Suprapubic skin (tissue), 4 donors: ENCODE data around the gene CMPK1. TPM values are rescaled to one million over a fixed set of nuclear protein-coding genes. Genes with fewer than 3 reads are reported as not detected.
"Not testable (repeated sequence)": the region's sequence is repeated elsewhere in the genome, so short reads cannot be mapped to it uniquely, and the experiment has no call there.

Source experiments
- DNase-seq, 2 donors: peaks; one replicate each; pipeline ENCODE4 v3.0.0-alpha.2; 2019; ENCODE audit warnings: low spot score in 2 of 2
- H3K27ac ChIP-seq: fragments of 200-600 bp; sonication (generic); one replicate; pipeline ENCODE4 v1.5.1; 2019
- H3K27me3 ChIP-seq: fragments of 200-600 bp; sonication (generic); one replicate; pipeline ENCODE4 v1.5.1; 2019
- H3K36me3 ChIP-seq: fragments of 200-600 bp; sonication (generic); one replicate; pipeline ENCODE4 v1.5.1; 2019
- H3K4me1 ChIP-seq: fragments of 200-600 bp; sonication (generic); one replicate; pipeline ENCODE4 v1.5.1; 2019
- H3K4me3 ChIP-seq: fragments of 200-600 bp; sonication (generic); one replicate; pipeline ENCODE4 v1.5.1; 2019; ENCODE audit warnings: mild to moderate bottlenecking
- H3K9me3 ChIP-seq: fragments of 200-600 bp; sonication (generic); one replicate; pipeline ENCODE4 v1.5.1; 2019
- EP300 ChIP-seq: sonication (generic); formaldehyde crosslinking; IDR thresholded peaks from one replicate; pipeline ENCODE4 v1.6.1; 2017; ENCODE audit warnings: antibody characterized with exemption
- POLR2A ChIP-seq, 2 donors: fragments of 450-650 bp; IDR thresholded peaks; one replicate each; pipeline ENCODE4 v1.6.1; 2017; ENCODE audit warnings: antibody characterized with exemption in 2 of 2, mild to moderate bottlenecking in 2 of 2, moderate library complexity in 2 of 2
- POLR2AphosphoS5 ChIP-seq, 3 donors: sonication (generic); formaldehyde crosslinking; IDR thresholded peaks; one replicate each; pipeline ENCODE4 v1.6.1; 2017; ENCODE audit warnings: antibody characterized with exemption in 3 of 3
- WGBS: methylation state at CpG from one replicate; pipeline ENCODE4 v1.1.5; 2018; 5-methylcytosine and 5-hydroxymethylcytosine counted together
- total RNA-seq, 4 donors: library from RNA; depleted of rRNA; stranded (reverse); fragments of >200 nt; gene quantifications; one replicate each; pipeline ENCODE4 v1.1.0, GENCODE V29; 2016
- TF ChIP-seq, protein P1 (sequence below), 2 donors: fragments of 200-600 bp in 1 of 2; fragments of 450-650 bp in 1 of 2; sonication (generic) in 1 of 2; IDR thresholded peaks; one replicate each; pipeline ENCODE4 v1.5.1; 2016 to 2019; ENCODE audit warnings: antibody characterized with exemption in 2 of 2, mild to moderate bottlenecking in 1 of 2, moderate library complexity in 1 of 2

CMPK1 gene
- total RNA-seq, 4 donors from 2014 or later, result 69.4 to 94.4 (median 81.6) TPM

DNA sequence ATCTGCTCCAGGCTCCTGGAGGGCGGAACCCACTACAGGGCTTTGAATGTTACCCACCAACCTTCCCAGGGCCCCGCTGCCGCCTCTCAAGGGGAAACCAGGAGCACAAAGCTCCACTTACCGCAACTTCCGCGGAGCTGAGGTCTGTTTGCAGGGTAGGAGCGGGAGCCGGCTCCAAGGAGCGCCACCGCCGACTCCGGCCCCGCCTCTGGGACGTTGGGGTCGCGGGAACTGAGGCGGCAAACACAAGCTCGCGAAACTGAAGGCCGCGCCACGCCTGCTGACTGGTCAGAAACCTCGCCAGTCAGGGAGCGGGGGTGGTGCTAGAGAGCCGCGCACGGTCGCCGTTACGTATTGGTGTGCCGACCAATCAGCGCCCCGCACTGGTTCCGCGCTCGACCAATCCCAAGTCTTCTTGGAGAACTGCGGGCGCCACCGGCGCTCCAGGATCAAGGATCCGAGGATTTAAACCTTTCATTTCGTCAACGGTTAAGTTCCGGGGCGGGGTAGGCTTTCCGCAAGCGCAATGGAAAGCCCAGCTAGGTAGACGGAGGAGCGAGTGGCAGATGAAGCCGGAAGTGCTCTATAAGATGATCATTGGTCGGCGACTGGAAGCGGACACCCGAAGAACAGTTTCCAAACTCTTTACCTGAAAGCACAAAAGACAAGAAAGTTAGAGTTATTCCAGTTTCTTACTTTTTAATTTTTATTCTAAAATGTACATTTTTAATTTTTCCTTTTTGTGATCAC, 19.5 kb upstream of the CMPK1 start, which contains the start of gene STIL:
Gene STIL (minus strand): TSS at position 233 of the 750 bp plus-strand sequence. CDS start 3,828 bp downstream, outside the sequence.
- Histone ChIP-seq H3K27me3 (no peaks in the 10 kb centered on the region), H3K4me3 (peak within 1 kb of the TSS; percentile 57), H3K36me3 (no peaks in the 10 kb centered on the region), H3K27ac (peak within 1 kb of the TSS; percentile 63), H3K9me3 (no peaks in the 10 kb centered on the region), H3K4me1 (peaks cover 11% of the 10 kb centered on the region)
- WGBS, result 1% methylated on average over 44 of the region's 54 CpGs
- DNase-seq, result peak; percentile 99 to 100
- TF ChIP-seq, protein P1, sequence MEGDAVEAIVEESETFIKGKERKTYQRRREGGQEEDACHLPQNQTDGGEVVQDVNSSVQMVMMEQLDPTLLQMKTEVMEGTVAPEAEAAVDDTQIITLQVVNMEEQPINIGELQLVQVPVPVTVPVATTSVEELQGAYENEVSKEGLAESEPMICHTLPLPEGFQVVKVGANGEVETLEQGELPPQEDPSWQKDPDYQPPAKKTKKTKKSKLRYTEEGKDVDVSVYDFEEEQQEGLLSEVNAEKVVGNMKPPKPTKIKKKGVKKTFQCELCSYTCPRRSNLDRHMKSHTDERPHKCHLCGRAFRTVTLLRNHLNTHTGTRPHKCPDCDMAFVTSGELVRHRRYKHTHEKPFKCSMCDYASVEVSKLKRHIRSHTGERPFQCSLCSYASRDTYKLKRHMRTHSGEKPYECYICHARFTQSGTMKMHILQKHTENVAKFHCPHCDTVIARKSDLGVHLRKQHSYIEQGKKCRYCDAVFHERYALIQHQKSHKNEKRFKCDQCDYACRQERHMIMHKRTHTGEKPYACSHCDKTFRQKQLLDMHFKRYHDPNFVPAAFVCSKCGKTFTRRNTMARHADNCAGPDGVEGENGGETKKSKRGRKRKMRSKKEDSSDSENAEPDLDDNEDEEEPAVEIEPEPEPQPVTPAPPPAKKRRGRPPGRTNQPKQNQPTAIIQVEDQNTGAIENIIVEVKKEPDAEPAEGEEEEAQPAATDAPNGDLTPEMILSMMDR (IDR thresholded peaks at IDR 0.05), result no peak
- TF ChIP-seq POLR2A (IDR thresholded peaks at IDR 0.05), result no peak
- TF ChIP-seq POLR2AphosphoS5 (IDR thresholded peaks at IDR 0.05), result peak; percentile 6 to 62 (median 25)
- no peak for TF ChIP-seq EP300

DNA sequence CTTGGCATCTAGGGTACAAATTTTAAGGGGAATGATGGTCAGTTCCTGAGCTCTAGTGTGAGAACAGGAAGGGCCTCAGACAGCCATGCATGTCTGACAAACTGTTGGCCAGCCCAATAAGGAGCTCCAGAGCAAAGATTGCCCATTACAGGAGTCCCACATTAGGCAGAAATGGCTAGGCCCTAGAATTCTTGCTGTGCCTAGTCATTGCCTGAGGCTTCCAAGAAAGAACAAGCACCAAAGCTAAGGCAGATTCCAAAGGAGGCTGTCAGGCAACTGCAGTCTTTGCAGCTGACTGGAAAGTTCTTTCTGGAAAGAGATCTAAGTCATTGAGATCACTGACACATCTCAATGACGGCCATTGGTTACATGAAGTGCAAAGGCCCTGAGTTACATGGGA, 15.7 kb upstream of the CMPK1 start:
- no peaks in the 10 kb centered on the region for H3K27me3 ChIP-seq
- H3K4me1 ChIP-seq, result peaks cover 9% of the 10 kb centered on the region
- TF ChIP-seq POLR2A (IDR thresholded peaks at IDR 0.05) (no peak), POLR2AphosphoS5 (IDR thresholded peaks at IDR 0.05) (no peak), EP300 (no peak)
- TF ChIP-seq, protein P1 (IDR thresholded peaks at IDR 0.05), result no peak
- no peaks in the 10 kb centered on the region for H3K9me3 ChIP-seq
- H3K4me3 ChIP-seq, result no peak overlapping the region
- DNase-seq, result no peak
- H3K36me3 ChIP-seq, result no peaks in the 10 kb centered on the region
- H3K27ac ChIP-seq, result no peak overlapping the region
- 50% methylated on average over 1 of the region's 1 CpG for WGBS

DNA sequence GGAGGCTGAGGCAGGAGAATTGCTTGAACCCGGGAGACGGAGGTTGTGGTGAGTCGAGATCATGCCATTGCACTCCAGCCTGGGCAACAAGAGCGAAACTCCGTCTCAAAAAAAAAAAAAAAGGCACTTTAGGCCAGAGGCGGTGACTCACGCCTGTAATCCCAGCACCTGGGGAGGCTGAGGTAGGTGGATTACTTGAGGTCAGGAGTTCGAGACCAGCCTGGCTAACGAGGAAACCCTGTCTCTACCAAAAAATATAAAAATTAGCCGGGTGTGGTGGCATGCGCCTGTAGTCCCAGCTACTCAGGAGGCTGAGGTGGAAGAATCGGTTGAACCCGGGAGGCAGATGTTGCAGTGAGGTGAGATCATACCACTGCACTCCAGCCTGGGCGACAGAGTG, 13.6 kb upstream of the CMPK1 start:
- H3K36me3 ChIP-seq, H3K27ac ChIP-seq, H3K9me3 ChIP-seq, H3K27me3 ChIP-seq, H3K4me1 ChIP-seq, DNase-seq, H3K4me3 ChIP-seq: not testable (repeated sequence)
- 93% methylated on average over 14 of the region's 14 CpGs for WGBS

DNA sequence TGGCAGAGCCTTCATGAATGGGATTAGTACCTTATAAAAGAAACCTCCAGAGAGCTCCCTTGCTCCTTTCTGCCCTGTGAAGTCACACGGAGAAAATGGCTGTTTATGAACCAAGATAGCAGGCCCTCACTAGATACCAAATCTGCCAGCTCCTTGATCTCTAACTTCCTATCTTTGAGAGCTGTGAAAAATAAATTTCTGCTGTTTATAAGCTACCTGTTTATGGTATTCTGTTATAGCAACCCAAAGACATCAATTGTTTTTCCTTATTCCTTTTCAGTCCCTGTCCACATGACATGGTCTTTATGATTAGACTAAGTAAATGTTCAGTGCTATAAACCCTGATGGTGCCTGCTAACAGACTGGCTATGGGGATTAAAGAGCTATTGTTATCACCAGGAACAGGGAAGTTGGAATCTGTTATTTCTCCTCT, 10.0 kb upstream of the CMPK1 start:
- no peak overlapping the region for H3K27ac ChIP-seq
- no peak overlapping the region for H3K4me3 ChIP-seq
- DNase-seq, result no peak
- no peaks in the 10 kb centered on the region for H3K4me1 ChIP-seq
- no peaks in the 10 kb centered on the region for H3K27me3 ChIP-seq
- H3K36me3 ChIP-seq, result no peaks in the 10 kb centered on the region
- no peaks in the 10 kb centered on the region for H3K9me3 ChIP-seq
- WGBS, result 33% methylated on average over 1 of the region's 1 CpG
- no peak for TF ChIP-seq POLR2A (IDR thresholded peaks at IDR 0.05)
- TF ChIP-seq, protein P1 (IDR thresholded peaks at IDR 0.05), result no peak
- no peak for TF ChIP-seq POLR2AphosphoS5 (IDR thresholded peaks at IDR 0.05)
- no peak for TF ChIP-seq EP300

DNA sequence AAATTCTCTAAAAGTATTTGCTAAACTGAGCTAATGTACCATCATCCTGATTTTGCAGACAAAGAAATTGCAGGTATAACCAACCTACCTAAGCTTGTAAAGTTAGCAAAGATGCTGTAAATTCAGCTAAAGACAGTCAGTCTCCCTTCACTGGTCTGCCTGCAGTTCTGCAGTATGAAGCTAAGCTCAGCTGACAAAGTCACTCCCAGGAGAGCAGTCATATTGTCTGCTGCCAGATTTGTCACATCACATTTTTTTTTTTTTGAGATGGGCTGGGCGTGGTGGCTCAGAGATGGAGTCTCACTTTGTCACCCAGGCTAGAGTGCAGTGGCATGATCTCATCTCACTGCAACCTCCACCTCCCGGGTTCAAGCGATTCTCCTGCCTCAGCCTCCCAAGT, 8.9 kb upstream of the CMPK1 start:
- no peaks in the 10 kb centered on the region for H3K4me1 ChIP-seq
- H3K27me3 ChIP-seq, result no peaks in the 10 kb centered on the region
- no peaks in the 10 kb centered on the region for H3K36me3 ChIP-seq
- H3K4me3 ChIP-seq, result no peak overlapping the region
- DNase-seq, result no peak
- H3K9me3 ChIP-seq, result no peaks in the 10 kb centered on the region
- WGBS, result no CpG with 5 or more reads among the region's 3 CpGs
- H3K27ac ChIP-seq, result peak overlapping the region; percentile 23
- TF ChIP-seq POLR2AphosphoS5 (IDR thresholded peaks at IDR 0.05) (no peak), EP300 (no peak), POLR2A (IDR thresholded peaks at IDR 0.05) (no peak)
- TF ChIP-seq, protein P1 (IDR thresholded peaks at IDR 0.05), result no peak
